ENCODE results near the gene PLD1.

GRCh38 chr3:171832989-171833388 lies 22.7 kb upstream of the PLD1 start:
- TF ChIP-seq GATA3 (IDR thresholded peaks at IDR 0.05; ENCODE audit: low read depth, low read length) (no peak), GATA2 (IDR thresholded peaks at IDR 0.05; ENCODE audit: low read depth, low read length) (no peak)
